Upper lobe of right lung (tissue), 1 donor: Measurements from ENCODE around the gene TBC1D14. TPM values are rescaled to one million over a fixed set of nuclear protein-coding genes. Genes with fewer than 3 reads are reported as not detected.

Experiments used
- ATAC-seq: fragments of 200-7000 bp; cut with Tn5 transposase; one replicate; pipeline ENCODE4 v1.9.1; 2020; ENCODE audit warnings: mild to moderate bottlenecking, moderate library complexity
- DNase-seq: peaks from one replicate; pipeline ENCODE4 v3.0.0-alpha.2; 2020
- H3K27ac ChIP-seq: fragments of 200-600 bp; one replicate; pipeline ENCODE4 v1.8.0; 2022
- H3K27me3 ChIP-seq: fragments of 200-600 bp; one replicate; pipeline ENCODE4 v1.8.0; 2022; ENCODE audit warnings: mild to moderate bottlenecking
- H3K36me3 ChIP-seq: fragments of 200-600 bp; one replicate; pipeline ENCODE4 v1.8.0; 2022
- H3K4me1 ChIP-seq: fragments of 200-600 bp; one replicate; pipeline ENCODE4 v1.8.0; 2022
- H3K4me3 ChIP-seq: fragments of 200-600 bp; one replicate; pipeline ENCODE4 v1.8.0; 2022; ENCODE audit warnings: mild to moderate bottlenecking
- H3K9me3 ChIP-seq: fragments of 200-600 bp; one replicate; pipeline ENCODE4 v1.8.0; 2022
- intact Hi-C: fragments of 100-400 bp; cut with DNase I; formaldehyde crosslinking; loops from one replicate; pipeline ENCODE4 v1.11.0; 2022
- total RNA-seq: library from RNA; stranded (reverse); fragmentation: NEBNext Ultra II Directional; extraction: Animal tissue kit (Norgen Biotek cat#: 25700); gene quantifications from one replicate; pipeline ENCODE4 v1.2.1, GENCODE V29; 2021
- TF ChIP-seq, protein P1 (sequence below): fragments of 200-600 bp; IDR thresholded peaks from one replicate; pipeline ENCODE4 v1.8.0; 2022; ENCODE audit warnings: antibody characterized with exemption
- donor health status: DM: no; HTN: yes; CAD: no; lungs with severe emphysema.

TBC1D14 gene
- total RNA-seq, 1 donor from 2014 or later, result 51.8 TPM

DNA sequence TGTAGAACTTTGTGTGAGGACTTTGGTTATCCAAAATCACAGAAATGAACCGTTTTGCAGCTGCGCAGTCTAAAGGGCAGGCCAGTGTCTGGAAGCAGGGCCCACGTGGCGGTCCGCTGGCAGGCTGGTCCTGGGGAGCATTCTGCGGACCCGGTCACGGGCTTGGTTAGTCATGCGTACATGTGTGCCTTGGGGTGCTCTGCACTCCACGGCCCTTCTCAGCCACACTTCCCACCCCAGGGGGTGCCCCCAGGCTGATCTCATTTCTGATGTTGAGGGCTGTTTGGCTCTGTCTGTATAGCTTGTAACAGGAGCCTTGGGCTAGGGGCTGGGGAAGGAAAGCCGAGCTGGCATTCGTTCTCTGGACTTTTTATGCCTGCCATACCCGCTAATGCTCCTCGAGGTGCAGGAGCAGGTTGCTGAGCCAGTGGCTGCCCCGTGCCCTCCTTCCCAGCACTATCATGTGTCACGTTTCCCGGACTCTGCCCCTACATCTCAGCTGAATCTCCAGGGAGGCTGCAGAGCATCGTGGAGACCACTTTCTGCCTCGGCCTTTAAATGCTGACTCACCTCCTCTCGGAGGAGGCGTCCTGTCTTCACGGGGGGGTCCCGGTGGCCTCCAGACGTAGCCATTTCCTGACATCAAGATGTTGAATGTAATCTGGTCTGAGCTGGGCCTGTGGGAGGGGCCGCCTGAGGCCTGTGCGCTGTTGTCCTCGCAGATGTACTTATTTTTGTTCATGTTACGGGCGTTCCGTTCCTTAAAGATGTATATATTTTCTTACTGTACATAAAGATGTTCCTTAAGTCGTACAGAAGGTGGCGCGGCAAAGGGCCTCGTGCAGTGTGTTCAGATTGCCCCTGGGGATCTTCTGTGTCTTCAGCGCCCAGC is 122.2 kb downstream of the TBC1D14 start:
- Histone ChIP-seq H3K4me1 (no peaks in the 10 kb centered on the region), H3K36me3 (peaks cover 39% of the 10 kb centered on the region), H3K27me3 (no peaks in the 10 kb centered on the region), H3K9me3 (no peaks in the 10 kb centered on the region), H3K4me3 (no peak overlapping the region), H3K27ac (no peak overlapping the region)
- intact Hi-C loops, result no loop called here
- TF ChIP-seq, protein P1, sequence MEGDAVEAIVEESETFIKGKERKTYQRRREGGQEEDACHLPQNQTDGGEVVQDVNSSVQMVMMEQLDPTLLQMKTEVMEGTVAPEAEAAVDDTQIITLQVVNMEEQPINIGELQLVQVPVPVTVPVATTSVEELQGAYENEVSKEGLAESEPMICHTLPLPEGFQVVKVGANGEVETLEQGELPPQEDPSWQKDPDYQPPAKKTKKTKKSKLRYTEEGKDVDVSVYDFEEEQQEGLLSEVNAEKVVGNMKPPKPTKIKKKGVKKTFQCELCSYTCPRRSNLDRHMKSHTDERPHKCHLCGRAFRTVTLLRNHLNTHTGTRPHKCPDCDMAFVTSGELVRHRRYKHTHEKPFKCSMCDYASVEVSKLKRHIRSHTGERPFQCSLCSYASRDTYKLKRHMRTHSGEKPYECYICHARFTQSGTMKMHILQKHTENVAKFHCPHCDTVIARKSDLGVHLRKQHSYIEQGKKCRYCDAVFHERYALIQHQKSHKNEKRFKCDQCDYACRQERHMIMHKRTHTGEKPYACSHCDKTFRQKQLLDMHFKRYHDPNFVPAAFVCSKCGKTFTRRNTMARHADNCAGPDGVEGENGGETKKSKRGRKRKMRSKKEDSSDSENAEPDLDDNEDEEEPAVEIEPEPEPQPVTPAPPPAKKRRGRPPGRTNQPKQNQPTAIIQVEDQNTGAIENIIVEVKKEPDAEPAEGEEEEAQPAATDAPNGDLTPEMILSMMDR, result no peak
- no peak for DNase-seq
- ATAC-seq, result no peak

DNA sequence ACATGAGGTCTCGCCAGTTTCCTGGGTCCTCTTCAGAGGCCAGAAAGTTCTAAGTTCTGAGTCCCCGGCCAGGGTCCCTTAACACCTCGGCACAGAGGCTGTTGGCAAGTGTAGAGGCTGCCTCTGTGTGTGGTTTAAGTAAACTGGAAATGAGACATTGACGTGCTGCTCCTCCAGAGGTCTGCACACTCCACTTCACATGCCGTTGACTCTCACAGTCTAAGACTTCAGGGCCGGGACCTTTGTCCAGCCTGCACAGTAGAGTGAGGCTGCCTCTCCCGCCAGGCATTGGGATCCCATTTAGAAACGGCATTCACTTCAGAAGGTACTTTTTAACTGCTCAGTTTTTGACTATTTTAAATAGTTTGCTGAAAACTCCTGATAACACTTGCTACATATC is 123.0 kb downstream of the TBC1D14 start:
- no peak overlapping the region for H3K27ac ChIP-seq
- TF ChIP-seq, protein P1, result no peak
- intact Hi-C loops, result no loop called here
- DNase-seq (no peak), ATAC-seq (peak; percentile 25)
- peaks cover 39% of the 10 kb centered on the region for H3K36me3 ChIP-seq
- no peak overlapping the region for H3K4me3 ChIP-seq
- no peaks in the 10 kb centered on the region for H3K4me1 ChIP-seq
- H3K9me3 ChIP-seq, result no peaks in the 10 kb centered on the region
- no peaks in the 10 kb centered on the region for H3K27me3 ChIP-seq

DNA sequence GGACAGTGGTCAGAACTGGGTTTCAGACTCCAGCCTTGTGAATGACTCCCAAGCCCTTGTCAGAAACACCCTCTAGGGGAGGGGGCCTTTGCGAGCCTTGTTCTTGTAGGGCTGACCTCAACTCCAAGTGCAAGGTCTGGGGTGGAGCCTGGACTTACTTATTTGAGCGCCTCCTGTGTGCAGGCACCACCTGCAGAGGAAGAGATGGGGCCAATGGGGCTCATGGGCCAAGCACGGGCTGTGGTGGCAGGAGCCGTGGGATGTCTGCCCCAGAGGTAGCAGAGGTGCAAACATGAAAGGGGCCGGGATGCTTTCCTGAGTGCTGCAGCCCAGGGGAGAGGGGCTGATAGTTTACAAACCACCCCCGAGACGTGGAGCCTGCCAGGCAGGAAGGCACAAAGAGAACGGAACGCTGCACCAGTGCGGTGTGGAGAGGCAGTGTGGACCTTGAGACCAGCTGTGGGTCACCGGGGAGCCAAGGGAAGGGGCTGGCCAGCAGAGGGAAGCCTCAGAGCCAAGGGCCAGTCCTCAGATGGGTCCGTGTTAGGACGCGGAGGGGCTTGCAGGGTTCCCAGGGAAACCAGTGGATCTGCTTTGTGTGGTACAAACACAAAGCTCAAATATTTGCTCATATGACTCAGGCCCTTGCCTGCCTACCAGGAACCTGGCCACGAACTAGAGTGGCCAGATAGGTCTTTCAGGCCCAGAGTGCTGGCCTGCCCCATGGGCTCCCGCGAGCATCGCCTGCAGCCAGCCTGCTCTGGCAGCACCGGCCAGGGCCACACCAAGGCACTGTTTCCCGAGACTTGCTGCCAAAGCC is 124.8 kb downstream of the TBC1D14 start:
- H3K36me3 ChIP-seq, result peaks cover 33% of the 10 kb centered on the region
- H3K4me1 ChIP-seq, result no peaks in the 10 kb centered on the region
- intact Hi-C loops, result loop anchor here (5.0 kb wide), 1 partner anchor 38 kb away; no protein-coding TSS in a partner anchor
- no peaks in the 10 kb centered on the region for H3K27me3 ChIP-seq
- TF ChIP-seq, protein P1, result no peak
- peak; percentile 80 for DNase-seq
- H3K4me3 ChIP-seq, result no peak overlapping the region
- ATAC-seq, result peak; percentile 89
- H3K27ac ChIP-seq, result peak overlapping the region; percentile 33
- no peaks in the 10 kb centered on the region for H3K9me3 ChIP-seq

DNA sequence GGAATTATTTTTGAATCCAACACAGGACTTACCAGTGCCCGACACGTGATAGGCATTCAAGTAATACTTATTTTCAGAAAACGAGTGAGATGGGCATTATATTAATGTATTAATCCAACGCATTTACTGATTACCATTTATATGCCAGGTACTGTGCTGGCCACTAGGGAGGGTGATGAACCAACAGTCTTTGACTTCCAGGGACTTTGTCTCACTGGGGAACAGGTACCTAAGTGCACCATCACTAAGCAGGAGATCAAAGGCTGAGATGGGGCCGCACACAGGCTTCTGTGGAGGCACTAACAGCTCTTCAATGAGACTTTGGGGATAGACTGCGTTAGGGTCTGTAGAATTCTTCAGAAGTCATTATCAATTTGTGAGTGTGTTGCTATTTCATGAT is 127.8 kb downstream of the TBC1D14 start:
- DNase-seq, result no peak
- no peak for ATAC-seq
- Histone ChIP-seq H3K27ac (no peak overlapping the region), H3K9me3 (no peaks in the 10 kb centered on the region), H3K36me3 (peaks cover 4% of the 10 kb centered on the region), H3K4me3 (no peak overlapping the region), H3K4me1 (peaks cover 8% of the 10 kb centered on the region), H3K27me3 (no peaks in the 10 kb centered on the region)
- intact Hi-C loops, result loop anchor here (5.0 kb wide), 1 partner anchor 35 kb away; no protein-coding TSS in a partner anchor
- TF ChIP-seq, protein P1, result no peak

DNA sequence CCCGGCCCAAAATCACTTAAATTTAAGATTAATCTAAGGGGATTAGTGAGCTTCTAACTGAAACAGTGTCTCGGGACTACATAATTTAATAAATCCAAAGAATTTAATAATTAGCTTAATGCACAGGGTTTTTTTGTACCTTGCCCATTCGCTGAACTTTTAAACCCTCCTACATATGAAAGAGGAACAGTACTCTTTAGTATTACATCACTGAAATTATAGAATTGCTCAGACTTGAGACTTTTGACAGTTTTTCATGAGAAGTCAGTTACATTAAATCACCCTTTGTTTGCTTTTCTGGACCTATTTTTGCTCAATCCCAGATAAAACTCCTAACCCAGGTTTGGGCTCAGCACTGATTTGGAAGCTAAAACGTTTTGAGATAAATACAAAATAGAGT is 131.1 kb downstream of the TBC1D14 start:
- no peaks in the 10 kb centered on the region for H3K27me3 ChIP-seq
- TF ChIP-seq, protein P1, result no peak
- ATAC-seq (no peak), DNase-seq (no peak)
- no peak overlapping the region for H3K4me3 ChIP-seq
- H3K36me3 ChIP-seq, result no peaks in the 10 kb centered on the region
- no peaks in the 10 kb centered on the region for H3K9me3 ChIP-seq
- H3K4me1 ChIP-seq, result peaks cover 20% of the 10 kb centered on the region
- H3K27ac ChIP-seq, result no peak overlapping the region
- intact Hi-C loops, result no loop called here
